Kidney (tissue), 14 donors: ENCODE data around the gene MIB1. TPM values are rescaled to one million over a fixed set of nuclear protein-coding genes. Genes with fewer than 3 reads are reported as not detected.

Experiments used
- DNase-seq, 5 donors: peaks; one replicate each; pipeline ENCODE4 v3.0.0-alpha.2; 2013 to 2020
- FAIRE-seq: peaks from 2 replicates; lab custom pipeline; 2012; peaks lifted over from hg19 to GRCh38; lab: Jason Lieb, UNC
- H3K27ac ChIP-seq, 2 donors: one replicate each; pipeline ENCODE4 v1.7.0; 2013; ENCODE audit warnings: low read depth in 2 of 2, low read length in 2 of 2, inconsistent platforms in 1 of 2
- H3K27me3 ChIP-seq: one replicate; pipeline ENCODE4 v1.7.1; 2013; ENCODE audit warnings: low read length, inconsistent platforms; ENCODE audit not compliant: control insufficient read depth, insufficient read depth
- H3K36me3 ChIP-seq, 3 donors: one replicate each; pipeline versions ENCODE4 v1.7.0 to v1.7.1; 2013; ENCODE audit warnings: low read length in 3 of 3, control low read depth in 1 of 3, inconsistent platforms in 1 of 3; ENCODE audit not compliant: insufficient read depth in 3 of 3, control insufficient read depth in 2 of 3
- H3K4me1 ChIP-seq, 3 donors: one replicate each; pipeline versions ENCODE4 v1.7.0 to v1.7.1; 2013; ENCODE audit warnings: low read length in 3 of 3, inconsistent platforms in 1 of 3, low read depth in 1 of 3; ENCODE audit not compliant: control insufficient read depth in 2 of 3, insufficient read depth in 2 of 3
- H3K4me3 ChIP-seq, 3 donors: one replicate each; pipeline versions ENCODE4 v1.7.0 to v1.8.1; 2013; ENCODE audit warnings: low read length in 3 of 3, control low read depth in 1 of 3, inconsistent platforms in 1 of 3
- H3K9ac ChIP-seq, 3 donors: one replicate each; pipeline versions ENCODE4 v1.7.0 to v1.7.1; 2013; ENCODE audit warnings: low read length in 3 of 3, control low read depth in 1 of 3, inconsistent platforms in 1 of 3
- H3K9me3 ChIP-seq, 3 donors: one replicate each; pipeline versions ENCODE4 v1.7.0 to v1.7.1; 2013; ENCODE audit warnings: low read length in 3 of 3, control low read depth in 1 of 3, inconsistent platforms in 1 of 3; ENCODE audit not compliant: control insufficient read depth in 2 of 3, insufficient read depth in 1 of 3
- CTCF ChIP-seq: IDR thresholded peaks from 3 replicates; pipeline ENCODE4 v1.5.1; 2012; ENCODE audit warnings: mild to moderate bottlenecking, moderate library complexity, borderline replicate concordance; ENCODE audit not compliant: insufficient read depth; ENCODE audit errors: extremely low read depth
- intact Hi-C: fragments of 100-400 bp; cut with DNase I; formaldehyde crosslinking; loops from one replicate; pipeline ENCODE4 v1.11.1; 2022
- polyA plus RNA-seq: library from polyadenylated mRNA; stranded (reverse); fragments of 350-450 nt; fragmentation: Illumina TruSeq; extraction: RNeasy Lipid Tissue Mini Kit (QIAGEN cat#74804); gene quantifications from one replicate; pipeline ENCODE4 v1.2.3, GENCODE V29; 2014; ENCODE audit warnings: low read depth, low replicate concordance; ENCODE audit not compliant: insufficient read depth
- total RNA-seq: library from RNA; stranded (reverse); fragmentation: NEBNext Ultra II Directional; extraction: Animal tissue kit (Norgen Biotek cat#: 25700); gene quantifications from one replicate; pipeline ENCODE4 v1.2.1, GENCODE V29; 2021
- donor health status: control.
- donor health status: control.
- donor health status: control.
- donor health status: control.
- donor health status: control.
- donor health status: DM: yes; HTN: yes; CAD: no.
- donor health status: Normal renal cell carcinoma (clear cell type).

MIB1 gene
- total and polyA plus RNA-seq, 2 donors from 2014 or later: 4.5 to 38.6 TPM

- no peak for FAIRE-seq
- intact Hi-C loops: no loop called here
- no peak overlapping the region for H3K27ac ChIP-seq
Measured at GRCh38 chr18:21745231-21745630, 4.6 kb downstream of the MIB1 start.

GRCh38 chr18:21747268-21747667, 6.7 kb downstream of the MIB1 start:
- FAIRE-seq: no peak
- H3K27me3 ChIP-seq: no peaks in the 10 kb centered on the region
- H3K27ac ChIP-seq: no peak overlapping the region
- no peaks in the 10 kb centered on the region for H3K36me3 ChIP-seq
- H3K4me3 ChIP-seq: no peak overlapping the region
- no peak overlapping the region for H3K9ac ChIP-seq
- no peak for DNase-seq
- intact Hi-C loops: no loop called here
- peaks cover 0 to 10% (median 5%) of the 10 kb centered on the region in 3 donors for H3K4me1 ChIP-seq
- no peak for TF ChIP-seq CTCF
- H3K9me3 ChIP-seq: no peaks in the 10 kb centered on the region

More at GRCh38 chr18:21745231-21745630, 4.6 kb downstream of the MIB1 start:
- H3K36me3 ChIP-seq: no peaks in the 10 kb centered on the region
- peaks cover 0 to 6% (median 5%) of the 10 kb centered on the region in 3 donors for H3K4me1 ChIP-seq
- TF ChIP-seq CTCF: no peak
- no peak overlapping the region for H3K9ac ChIP-seq
- no peaks in the 10 kb centered on the region for H3K9me3 ChIP-seq
- no peak overlapping the region for H3K4me3 ChIP-seq
- DNase-seq: no peak
- H3K27me3 ChIP-seq: no peaks in the 10 kb centered on the region

GRCh38 chr18:21747764-21748693, 7.4 kb downstream of the MIB1 start:
- FAIRE-seq: no peak
- Histone ChIP-seq H3K4me3 (no peak overlapping the region), H3K27me3 (no peaks in the 10 kb centered on the region), H3K9ac (no peak overlapping the region), H3K36me3 (no peaks in the 10 kb centered on the region), H3K27ac (no peak overlapping the region), H3K9me3 (no peaks in the 10 kb centered on the region), H3K4me1 (peaks cover 0 to 9% (median 5%) of the 10 kb centered on the region in 3 donors)
- TF ChIP-seq CTCF: no peak
- no peak for DNase-seq
- intact Hi-C loops: no loop called here
